Stimulated activated CD8-positive, alpha-beta memory T cell treated with anti-CD3 and anti-CD28 coated beads, Interleukin-7, amount 100 ng/mL, for 4 hours (primary cell): Measurements from ENCODE around the gene CNTN5.

Experiments
- DNase-seq, 2 donors: peaks; one replicate each; pipeline ENCODE4 v3.0.0-alpha.2; 2020; ENCODE audit warnings: low read depth in 2 of 2

The CNTN5 gene

DNA sequence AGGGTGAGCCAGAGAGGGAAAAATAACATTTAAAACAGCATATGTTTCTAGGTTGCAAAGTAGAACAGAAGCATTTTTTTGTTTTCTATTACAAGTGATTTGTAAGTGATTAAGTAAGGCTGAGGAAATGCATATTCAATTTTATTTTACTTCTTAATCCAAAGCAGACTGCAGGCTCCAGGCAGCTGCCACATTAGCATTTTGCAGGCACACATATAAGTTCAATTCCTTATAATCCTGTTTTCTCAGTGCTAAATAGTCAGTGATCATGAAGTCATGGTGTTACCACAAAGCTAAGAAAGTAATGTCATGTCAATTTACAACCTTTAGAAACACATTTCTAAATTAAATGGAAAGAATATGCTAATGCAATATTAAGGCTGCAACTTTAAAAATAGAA is 149.8 kb downstream of the CNTN5 start:
- DNase-seq, result no peak

DNA sequence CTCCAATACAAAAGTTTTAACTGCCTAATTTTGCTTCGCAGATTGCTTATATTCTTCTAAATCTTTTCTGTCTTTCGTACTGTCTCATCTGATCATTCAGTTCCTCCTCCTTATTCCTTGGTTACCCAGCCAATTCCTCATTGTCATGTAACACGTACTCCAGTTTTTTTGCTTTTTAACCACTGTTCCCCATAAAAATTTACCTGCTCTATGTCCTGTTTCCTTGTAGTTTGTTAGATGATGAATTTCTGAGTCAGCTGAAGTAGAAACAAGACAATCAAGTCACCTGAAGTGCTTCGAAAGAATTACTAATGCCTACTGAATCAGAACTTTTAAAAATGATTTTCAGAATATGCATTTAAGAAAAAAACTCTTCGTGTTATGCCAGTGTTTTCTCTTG is 150.6 kb downstream of the CNTN5 start:
- no peak for DNase-seq

DNA sequence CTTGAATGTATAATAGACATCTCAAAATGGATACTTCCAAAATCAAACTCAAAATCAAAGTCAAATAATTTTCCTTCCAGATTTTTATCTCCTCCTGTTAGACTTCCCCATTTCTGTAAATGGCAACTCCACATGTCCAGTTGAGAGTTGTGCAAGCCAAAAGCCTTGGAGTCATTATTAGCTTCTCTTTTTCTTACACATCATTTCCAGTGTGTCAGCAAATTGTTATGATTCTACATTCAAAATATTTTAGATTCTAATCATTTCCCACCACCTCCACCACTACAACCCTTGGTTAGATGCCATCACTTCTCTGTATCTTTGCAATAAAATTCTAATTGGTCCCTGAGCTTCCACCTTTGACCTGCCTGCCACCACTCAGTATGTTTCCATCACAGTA is 155.7 kb downstream of the CNTN5 start:
- DNase-seq, result no peak

DNA sequence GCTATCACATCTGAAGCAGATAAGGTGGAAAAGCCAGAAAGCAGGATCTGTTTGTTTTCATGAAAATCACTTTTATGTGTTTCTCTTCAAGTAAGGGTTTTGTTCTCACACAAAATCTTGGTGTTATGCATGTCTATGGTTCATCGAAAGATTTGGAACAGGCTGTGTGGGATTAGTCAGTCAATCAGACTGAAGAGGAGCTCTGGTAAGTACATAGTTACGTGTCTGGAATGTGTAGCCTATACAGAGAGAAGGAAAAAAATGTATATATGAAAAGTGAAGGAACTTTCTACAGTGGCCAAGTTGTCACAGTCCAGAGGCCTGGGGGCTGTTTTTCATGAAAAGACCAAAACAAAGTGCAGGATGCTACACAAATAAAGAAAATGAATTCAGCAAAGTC is 156.7 kb downstream of the CNTN5 start:
- DNase-seq, result no peak

DNA sequence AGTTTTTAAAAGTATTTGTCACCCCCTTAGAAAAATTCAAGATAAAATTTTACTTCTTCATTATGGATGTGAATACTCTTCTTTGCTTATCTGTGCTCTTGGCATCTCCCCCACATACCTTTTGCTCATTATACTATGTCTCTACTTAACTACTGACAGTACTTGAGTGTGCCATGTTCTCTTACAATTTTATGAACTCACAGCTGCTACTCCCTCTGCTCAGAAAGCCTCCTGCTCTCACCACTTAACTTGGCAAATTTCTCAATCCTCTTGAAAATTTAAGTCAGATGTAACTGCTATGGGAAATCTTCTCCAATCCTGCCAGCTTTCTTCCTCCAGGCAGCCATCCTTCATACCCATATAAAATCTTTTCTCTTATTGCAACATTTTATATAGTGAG is 163.4 kb downstream of the CNTN5 start:
- DNase-seq, result no peak

DNA sequence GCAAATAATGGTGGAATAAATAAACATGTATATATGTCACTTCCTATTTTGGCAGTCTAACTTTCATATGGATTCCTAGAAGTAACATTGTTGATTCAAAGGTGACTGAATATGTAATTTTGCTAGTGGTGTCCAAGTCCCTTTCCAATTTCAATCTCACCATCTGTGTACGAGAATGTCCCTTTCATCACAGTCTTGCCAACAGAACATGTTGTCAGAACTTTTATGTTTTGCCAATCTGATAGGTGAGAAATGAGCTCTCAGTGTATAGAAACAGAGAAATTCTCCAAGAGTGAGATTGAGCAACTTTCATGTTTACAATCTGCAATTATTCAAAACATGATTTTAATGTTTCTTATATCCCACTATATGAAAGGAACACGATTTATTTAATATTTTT is 167.5 kb downstream of the CNTN5 start:
- DNase-seq, result no peak

DNA sequence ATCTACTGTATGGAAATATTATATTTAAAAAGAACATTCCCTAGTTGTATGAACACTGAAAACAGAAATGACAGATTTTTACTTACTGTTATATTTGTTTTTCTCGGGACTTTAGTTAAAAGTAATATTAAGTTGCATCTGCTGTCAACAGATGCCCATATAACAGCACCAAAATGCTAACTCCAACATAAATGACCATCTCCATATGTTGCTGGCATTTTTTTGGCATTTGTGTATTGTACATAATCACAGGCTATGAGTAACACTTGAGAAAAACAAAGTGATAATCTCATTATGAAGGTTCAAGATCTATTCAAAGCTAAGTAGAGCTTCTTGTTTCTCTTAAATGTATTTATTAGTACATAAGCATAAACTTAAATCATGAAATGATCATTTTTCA is 172.0 kb downstream of the CNTN5 start:
- no peak for DNase-seq

DNA sequence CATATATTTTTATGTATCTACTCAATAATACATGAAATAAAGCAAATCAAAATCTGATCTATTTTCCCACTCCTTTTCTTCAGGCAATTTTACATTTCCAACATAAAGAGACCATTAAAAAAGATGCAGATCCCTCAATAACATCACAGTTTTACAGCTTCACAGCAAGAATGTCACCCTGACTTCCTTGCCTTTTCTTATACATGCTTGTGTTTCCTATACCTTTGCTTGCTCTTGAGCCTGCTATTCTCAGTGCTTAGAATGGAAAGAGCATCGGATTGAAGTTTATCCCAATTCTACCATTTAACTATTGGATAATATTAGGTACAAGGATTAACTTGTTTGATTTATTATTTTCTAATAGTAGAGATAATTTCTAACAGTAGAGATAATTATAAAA is 176.7 kb downstream of the CNTN5 start:
- no peak for DNase-seq

DNA sequence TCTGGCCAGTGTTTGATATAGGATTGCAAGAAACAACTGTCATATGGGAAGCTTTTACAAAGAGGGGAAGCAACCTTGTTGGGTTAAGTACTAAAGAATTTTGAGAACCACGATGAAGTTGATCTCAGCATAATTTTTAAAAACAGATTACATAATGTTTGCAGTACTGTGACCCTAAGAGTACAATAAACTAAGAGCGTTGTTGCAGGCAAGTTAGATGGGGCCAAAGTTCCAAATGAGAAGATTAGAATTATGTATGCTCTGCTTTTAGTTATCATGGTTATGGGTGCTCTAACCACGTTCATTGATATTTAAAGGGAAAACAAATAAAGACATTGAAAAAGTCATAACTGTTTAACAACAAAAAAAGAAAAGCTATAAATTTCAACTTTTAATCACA is 177.5 kb downstream of the CNTN5 start:
- DNase-seq, result no peak

DNA sequence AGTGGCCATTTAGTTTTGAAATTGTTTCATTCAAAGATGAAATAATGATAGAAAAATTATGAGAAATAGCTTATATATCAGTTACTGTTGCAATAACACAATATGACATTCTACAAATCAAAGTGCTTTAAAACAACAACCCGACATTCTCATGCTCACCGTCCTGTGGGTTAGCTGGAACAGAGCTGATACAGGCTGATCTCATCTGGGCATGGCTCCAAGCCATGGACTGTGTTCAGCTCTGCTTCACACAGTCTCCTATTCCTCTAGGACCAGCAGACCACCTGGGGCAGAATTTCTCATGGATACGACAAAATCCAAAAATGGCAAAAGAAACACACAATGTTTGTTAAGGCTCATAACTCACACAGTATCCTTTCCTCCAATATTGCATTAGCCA is 178.6 kb downstream of the CNTN5 start:
- DNase-seq, result no peak

DNA sequence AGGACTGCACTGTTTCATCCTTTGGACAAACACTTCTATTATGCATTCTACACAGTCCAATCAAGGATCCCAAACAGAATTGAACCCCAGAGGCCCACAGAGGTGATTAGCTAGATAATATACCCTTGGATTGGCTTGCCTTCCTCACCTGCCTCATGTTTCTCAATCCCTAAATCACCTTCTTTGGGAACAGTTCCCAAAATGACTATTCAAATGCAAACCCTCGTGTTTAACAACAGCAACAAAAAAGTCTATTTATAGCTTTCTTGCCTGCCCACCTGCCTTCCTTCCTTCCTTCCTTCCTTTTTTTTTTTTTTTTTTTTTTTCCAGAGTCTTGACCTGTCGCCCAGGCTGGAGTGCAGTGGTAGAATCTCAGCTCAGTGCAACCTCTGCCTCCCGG is 180.0 kb downstream of the CNTN5 start:
- no peak for DNase-seq

DNA sequence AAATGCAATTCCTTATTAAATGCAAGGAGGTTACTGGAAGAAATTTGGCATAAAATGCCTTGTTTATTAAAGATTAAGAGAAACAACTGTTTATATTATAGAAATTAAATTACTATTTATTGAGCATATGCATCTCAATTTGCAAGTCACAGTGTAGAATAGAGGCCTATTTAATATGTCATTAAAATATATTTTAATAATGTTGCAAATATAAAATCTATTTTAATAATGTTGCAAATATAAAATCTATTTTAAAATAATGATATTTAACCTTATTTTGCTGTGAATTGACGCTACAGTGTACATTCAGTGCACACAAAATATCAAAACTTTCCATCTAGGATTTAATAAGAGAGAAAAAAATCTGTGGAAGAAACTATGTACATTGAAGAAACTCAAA is 188.1 kb downstream of the CNTN5 start:
- DNase-seq, result no peak

DNA sequence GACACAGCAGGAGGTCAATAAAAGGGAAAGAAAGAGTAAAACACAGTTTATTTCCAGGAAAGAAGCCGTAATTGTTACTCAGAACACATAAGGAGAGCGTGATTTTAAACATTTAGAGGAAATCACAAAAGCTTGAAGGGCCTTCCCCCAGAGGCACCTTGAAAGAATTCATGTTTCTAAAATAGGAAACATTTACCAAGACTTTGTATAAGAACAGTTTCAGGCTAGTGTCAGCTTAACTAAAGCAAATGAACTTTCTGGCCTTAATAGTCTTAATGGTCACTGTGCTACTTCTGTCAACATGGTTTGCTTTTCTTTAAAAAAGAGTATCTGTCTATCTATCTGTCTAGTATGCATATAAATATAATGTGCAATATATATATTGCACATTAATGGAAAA is 208.8 kb downstream of the CNTN5 start:
- DNase-seq, result no peak

DNA sequence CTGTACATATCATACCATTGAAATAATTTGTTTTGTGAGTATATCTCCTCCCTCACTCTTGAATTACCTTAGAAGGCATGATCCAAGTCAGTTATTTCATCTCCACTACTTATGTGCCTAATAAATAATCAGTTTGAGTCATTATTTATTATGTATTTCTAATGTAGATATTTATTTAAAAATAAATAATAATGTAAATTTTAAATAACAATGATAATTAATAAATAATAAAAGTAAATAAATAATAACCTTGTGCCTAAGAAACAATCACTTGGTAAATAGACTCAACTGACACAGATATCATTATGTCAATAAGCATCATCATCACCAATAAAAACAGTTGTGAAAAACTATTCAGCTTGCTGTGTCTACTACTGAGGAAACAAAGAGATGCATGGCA is 213.8 kb downstream of the CNTN5 start:
- DNase-seq, result no peak

DNA sequence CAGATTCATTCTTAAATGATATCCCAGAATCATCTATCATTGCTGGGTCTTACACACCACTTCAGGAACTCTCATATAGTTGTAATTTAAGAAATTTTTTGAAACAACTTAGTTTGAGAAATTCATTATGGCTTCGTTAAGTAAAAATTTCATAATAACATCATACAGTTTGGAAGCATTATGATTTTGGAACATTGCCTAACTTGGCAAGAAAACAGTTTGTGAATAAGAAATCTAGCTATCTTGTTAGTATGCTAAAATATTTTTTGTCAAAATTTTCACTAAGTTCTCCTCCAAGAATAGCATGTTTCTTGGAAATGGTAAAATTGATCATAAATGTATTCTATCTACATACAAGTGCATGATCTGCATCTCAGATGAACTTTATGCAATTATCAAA is 217.7 kb downstream of the CNTN5 start:
- DNase-seq, result no peak

DNA sequence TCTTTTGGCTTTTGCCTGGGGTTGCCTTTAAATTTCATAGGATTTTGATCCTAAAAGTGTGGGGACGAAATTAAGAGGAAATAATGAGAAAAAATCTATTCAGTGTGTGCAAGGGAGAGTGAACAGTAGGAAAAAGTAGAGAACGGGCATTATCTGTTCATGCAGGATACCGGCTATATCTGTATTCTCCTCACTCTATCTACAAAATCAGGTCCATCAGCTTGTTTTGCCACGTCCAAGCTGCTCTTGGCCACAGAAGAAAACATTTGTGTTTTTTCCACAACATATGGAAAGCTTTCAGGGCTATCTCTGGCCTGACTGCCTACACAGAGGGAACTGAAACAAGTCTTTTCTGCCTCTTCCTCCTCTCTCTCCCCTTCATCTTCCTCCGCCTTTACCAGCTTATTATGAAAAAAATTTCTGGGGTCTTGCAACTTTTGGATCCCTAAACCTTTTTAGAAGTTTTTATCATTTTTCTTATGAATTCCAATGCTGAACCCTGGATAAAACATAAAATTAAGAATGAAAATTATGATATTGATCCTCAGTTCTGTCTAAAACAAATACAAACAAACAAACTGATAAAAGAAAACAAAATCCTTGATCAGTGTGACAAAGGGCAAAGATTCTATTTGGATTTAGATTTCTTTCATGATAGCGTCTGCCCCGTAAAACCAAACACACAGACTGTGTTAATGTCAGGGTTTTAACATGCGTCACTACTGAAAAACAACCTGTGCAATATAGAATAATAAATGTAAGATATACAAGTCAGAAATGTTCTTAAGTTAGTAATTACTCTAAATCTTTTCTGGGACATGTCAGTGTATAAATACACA is 219.7 kb downstream of the CNTN5 start:
- no peak for DNase-seq

DNA sequence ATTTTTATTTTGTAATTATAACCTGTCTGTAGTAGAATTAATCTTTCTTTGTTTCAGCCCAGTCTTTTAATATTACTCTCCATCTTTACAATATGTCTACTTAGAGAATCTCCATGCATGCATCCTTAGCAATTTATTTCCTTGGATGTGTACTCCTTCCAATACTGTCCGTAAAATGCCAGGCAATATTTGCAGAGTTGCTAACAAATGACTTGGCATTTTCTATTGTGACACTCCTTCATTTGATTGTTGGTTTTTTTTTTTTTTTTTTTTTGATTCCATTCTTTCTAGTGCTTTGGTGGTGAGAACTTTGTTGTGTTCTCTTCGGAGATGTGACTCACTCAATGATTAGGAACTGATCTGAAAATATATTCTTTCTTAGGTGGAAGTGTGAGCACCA is 220.3 kb downstream of the CNTN5 start:
- DNase-seq, result no peak

DNA sequence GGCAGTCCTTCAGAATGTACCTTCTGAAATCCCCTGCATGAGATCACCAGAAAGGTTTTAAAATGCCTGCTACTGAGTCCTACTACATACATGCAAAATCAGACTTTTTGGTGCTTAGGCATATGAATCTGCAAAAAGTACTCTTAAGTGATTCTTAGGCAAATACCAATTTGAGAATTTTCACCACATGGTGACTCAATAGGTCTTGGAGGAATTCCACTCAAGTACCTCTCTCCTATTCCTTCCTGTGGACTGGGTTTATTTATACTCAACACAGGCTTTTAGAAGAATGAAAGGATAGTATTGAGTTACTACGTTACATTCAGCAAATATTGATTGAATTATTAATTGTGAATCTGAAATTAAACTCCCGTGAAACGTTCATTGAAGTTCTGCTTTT is 223.9 kb downstream of the CNTN5 start:
- DNase-seq, result no peak

DNA sequence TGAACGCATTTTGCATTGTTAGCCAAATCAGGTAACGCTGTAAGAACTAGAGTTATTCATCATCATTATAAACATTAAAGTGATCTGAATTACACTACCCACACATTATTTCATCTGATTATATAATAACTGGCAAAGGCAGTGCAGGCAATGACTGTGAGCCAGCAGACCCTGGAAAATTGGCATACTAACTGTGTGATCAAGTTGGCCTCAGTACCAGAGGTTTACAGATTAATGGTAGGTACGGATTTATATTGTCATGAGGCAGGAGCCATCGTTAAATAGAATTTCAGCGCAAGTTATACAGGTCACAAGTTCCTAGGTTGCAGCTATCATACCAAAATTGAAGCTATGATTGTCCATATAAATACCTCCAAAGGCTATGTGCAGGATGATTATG is 225.4 kb downstream of the CNTN5 start:
- no peak for DNase-seq

DNA sequence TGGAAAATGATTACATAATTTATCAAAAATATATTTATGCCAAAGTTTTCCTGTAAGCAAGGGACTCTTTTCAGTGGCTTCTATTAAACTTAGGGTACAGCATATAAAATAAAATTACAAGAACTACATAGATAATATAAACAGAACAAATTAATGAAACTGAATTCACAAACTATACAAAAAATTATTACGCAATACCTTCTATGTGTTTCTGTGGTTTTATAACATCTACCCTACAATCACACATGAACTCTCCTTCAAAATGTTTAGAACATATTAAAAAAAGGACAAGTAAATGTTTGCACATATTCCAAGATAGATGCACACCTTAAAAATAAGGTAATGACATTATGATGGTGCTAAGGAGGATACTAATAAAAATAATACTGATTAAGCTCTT is 235.9 kb downstream of the CNTN5 start:
- DNase-seq, result no peak

DNA sequence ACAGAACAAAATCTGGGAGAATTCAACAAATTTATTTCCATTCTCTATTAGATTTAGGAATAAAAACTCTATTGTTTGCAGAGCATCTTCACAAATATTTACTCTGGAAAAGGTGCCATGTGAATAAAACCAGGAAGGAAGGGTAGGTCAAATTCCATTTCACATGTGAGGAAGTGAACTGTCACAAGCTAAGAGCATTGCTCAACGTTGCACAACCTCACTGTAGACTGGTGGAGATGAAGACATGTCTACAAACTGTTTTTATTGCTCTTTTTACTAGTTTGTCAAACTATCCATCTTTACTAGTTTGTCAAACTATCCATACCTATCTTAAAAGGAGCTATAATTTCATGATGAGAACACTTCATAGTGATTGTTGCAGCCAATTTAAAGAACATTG is 236.4 kb downstream of the CNTN5 start:
- no peak for DNase-seq

DNA sequence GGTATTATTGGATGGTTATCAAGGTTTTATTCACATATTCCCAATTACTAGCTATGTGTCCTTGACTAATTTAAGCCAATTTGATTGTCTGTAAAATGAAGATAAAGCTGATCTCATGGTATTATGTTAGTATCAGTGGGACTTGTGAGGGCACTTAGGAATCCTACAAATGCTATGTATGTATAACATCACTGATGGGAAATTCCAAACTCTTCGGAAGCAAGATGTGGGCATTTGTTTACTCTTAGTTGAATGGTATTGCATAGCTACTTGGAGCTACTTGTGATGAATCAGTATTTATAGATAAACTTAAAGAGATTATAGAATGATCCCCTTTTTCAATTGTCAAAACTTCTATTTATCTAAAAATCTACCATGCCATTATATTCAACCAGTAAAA is 239.9 kb downstream of the CNTN5 start:
- no peak for DNase-seq

DNA sequence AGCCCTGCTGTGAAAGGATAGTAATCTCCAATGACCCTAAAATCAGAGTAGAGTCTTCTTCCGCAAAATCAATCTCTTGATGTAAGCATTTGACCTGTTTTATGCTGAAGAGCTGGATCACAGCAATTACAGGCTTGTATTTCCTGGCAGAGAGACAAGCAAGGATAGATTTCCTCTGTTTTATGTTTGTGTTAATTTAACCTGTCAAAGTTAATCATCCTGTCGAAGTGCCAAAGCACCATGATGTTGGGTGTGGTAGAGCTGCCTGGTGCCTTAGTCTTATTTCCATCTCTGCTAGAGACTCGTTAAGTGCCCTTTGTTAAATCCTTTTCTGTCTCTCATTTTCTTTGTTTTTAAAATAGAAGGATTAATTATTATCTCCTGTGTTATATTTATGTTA is 248.1 kb downstream of the CNTN5 start:
- no peak for DNase-seq

DNA sequence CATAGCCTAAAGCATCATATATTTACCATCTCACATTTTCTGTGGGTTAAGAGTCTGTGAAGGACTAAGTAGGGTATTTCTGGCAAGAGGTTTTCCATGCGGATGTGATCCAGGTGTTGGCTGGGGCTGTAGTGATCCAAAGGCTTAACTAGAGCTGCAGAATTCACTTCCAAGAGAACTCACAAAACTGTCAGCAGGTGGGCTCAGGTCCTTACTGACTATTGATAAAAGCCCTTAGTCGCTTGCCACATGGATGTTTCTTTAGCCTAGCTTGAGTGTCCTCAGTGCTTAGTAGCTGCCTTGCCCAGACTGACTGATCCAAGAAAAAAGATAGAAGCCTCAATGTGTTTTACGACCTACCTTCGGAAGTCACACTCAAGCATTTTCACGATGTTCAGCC is 250.8 kb downstream of the CNTN5 start:
- no peak for DNase-seq
